BJ (cell line): ENCODE results near the gene WDR90. TPM values are rescaled to one million over a fixed set of nuclear protein-coding genes. Genes with fewer than 3 reads are reported as not detected.

Source experiments
- CTCF ChIA-PET: fragments of 350-600 bp; formaldehyde crosslinking; extraction: SDS; loops from one replicate; lab custom pipeline; 2021; ENCODE audit warnings: antibody characterized with exemption, inconsistent platforms; lab: Yijun Ruan, JAX
- POLR2A ChIA-PET: fragments of 300-600 bp; sonication (Branson Sonifier 250); formaldehyde crosslinking; extraction: SDS; loops from one replicate; lab custom pipeline; 2021; ENCODE audit warnings: antibody characterized with exemption; lab: Charles Lee
- DNase-seq: peaks from one replicate; pipeline ENCODE4 v3.0.0-alpha.2; 2011; ENCODE audit warnings: low read depth
- H3K27me3 ChIP-seq: 2 replicates; pipeline ENCODE4 v1.6.0; 2011; ENCODE audit warnings: low read length; ENCODE audit not compliant: control insufficient read depth, insufficient read depth
- H3K36me3 ChIP-seq: 2 replicates; pipeline ENCODE4 v1.5.1; 2011; ENCODE audit warnings: low read length; ENCODE audit not compliant: control insufficient read depth, insufficient read depth
- H3K4me3 ChIP-seq: 2 replicates; pipeline ENCODE4 v1.5.1; 2011; ENCODE audit warnings: low read depth, mild to moderate bottlenecking, control low read depth, low read length
- CTCF ChIP-seq: IDR thresholded peaks from 2 replicates; pipeline ENCODE4 v1.5.1; 2011; ENCODE audit warnings: low read depth, mild to moderate bottlenecking, control low read depth, inconsistent platforms, low read length, moderate library complexity; ENCODE audit not compliant: insufficient read depth
- polyA plus RNA-seq: library from polyadenylated mRNA; depleted of rRNA; stranded (reverse); fragments of >200 nt; gene quantifications from 2 replicates; pipeline ENCODE4 v1.2.3, GENCODE V29; 2011

WDR90 gene
- polyA plus RNA-seq, 1 experiment, result 10.0 TPM

- no peak for DNase-seq
- Histone ChIP-seq H3K4me3 (no peak overlapping the region), H3K36me3 (no peaks in the 10 kb centered on the region), H3K27me3 (peaks cover 30% of the 10 kb centered on the region)
- no peak for TF ChIP-seq CTCF
- ChIA-PET POLR2A (no interaction called here), CTCF (interaction anchor here (3.2 to 5.2 kb wide), 2 partner anchors 77 to 347 kb away, joined by 8 to 47 read pairs; no protein-coding TSS in a partner anchor)
These were observed 58.9 kb downstream of the WDR90 start for GRCh38 chr16:708019-708418.

GRCh38 chr16:708959-709358, 59.8 kb downstream of the WDR90 start:
- no peaks in the 10 kb centered on the region for H3K36me3 ChIP-seq
- ChIA-PET POLR2A (no interaction called here), CTCF (interaction anchor here (1.4 to 5.2 kb wide), 3 partner anchors 25 to 346 kb away, joined by 3 to 47 read pairs (median 8); partner anchors contain the start of gene JMJD8)
- TF ChIP-seq CTCF, result no peak
- no peak for DNase-seq
- no peak overlapping the region for H3K4me3 ChIP-seq
- H3K27me3 ChIP-seq, result peaks cover 23% of the 10 kb centered on the region

- Histone ChIP-seq H3K27me3 (peaks cover 17% of the 10 kb centered on the region), H3K36me3 (no peaks in the 10 kb centered on the region), H3K4me3 (no peak overlapping the region)
- TF ChIP-seq CTCF, result 0 out of 2 replicates have a peak, but pooled peaks have one; percentile 5
- ChIA-PET CTCF (interaction anchor here (1.1 to 5.2 kb wide), 9 partner anchors 13 to 377 kb away, joined by 3 to 47 read pairs (median 4); partner anchors contain the start of genes CCDC78, CHTF18, JMJD8 and RPUSD1), POLR2A (no interaction called here)
- DNase-seq, result no peak
These were observed 60.7 kb downstream of the WDR90 start for GRCh38 chr16:709566-710499.

- no peak for TF ChIP-seq CTCF
- ChIA-PET POLR2A (no interaction called here), CTCF (interaction anchor here (0.6 to 5.2 kb wide), 12 partner anchors 12 to 391 kb away, joined by 3 to 47 read pairs (median 4); partner anchors contain the start of genes CCDC78, CHTF18, JMJD8 and RPUSD1)
- Histone ChIP-seq H3K27me3 (peaks cover 17% of the 10 kb centered on the region), H3K4me3 (no peak overlapping the region), H3K36me3 (no peaks in the 10 kb centered on the region)
- DNase-seq, result no peak
These were observed 61.4 kb downstream of the WDR90 start for GRCh38 chr16:710500-711075.

GRCh38 chr16:711084-711483, 61.9 kb downstream of the WDR90 start:
- POLR2A ChIA-PET, result no interaction called here
- CTCF ChIA-PET, result interaction anchor here (0.6 to 5.2 kb wide), 10 partner anchors 12 to 390 kb away, joined by 3 to 47 read pairs (median 4); partner anchors contain the start of genes CCDC78, CHTF18 and RPUSD1
- Histone ChIP-seq H3K4me3 (no peak overlapping the region), H3K36me3 (no peaks in the 10 kb centered on the region), H3K27me3 (peaks cover 17% of the 10 kb centered on the region)
- no peak for DNase-seq
- TF ChIP-seq CTCF, result no peak
